ENCODE results near the gene MAP3K10.

The MAP3K10 gene

DNA sequence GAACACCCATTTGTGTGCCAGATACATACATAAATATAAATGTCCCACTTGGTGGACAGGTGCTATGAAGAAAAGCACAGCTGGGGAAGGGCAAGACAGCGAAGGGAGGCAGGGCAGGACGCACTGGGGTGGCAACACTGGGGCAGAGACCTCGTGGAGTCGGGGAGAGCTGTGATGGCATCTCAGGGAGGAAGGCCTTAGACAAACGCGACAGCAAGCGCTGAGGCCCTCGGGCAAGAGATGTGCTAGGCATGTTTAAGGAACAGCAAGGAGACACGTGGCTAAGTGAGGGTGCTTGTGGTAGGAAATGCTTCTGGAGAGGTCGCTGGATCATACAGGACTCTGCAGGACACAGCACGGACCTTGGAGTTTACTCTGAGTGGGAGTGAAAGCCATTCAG lies 58.6 kb downstream of the MAP3K10 start:
- DNase-seq (ENCODE audit: low read depth): no peak

DNA sequence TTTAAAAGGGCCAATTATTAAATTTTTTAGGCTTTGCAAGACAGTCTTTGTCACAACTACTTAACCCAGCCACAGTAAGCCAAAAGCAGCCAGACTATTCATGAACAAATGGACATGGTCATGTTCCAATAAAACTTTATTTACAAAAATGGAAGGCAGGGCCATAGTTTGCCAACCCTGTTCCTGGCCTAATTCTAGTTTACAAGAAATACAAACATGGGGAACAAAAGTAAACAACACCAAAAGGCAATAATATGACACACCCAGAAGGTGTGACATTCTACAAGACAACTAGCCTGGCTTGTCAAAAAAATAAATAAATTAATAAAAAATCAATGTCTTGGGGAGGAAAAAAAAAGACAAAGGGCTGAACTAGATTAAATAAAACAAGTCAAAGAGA lies 60.0 kb downstream of the MAP3K10 start:
- no peak for DNase-seq (ENCODE audit: low read depth)

DNA sequence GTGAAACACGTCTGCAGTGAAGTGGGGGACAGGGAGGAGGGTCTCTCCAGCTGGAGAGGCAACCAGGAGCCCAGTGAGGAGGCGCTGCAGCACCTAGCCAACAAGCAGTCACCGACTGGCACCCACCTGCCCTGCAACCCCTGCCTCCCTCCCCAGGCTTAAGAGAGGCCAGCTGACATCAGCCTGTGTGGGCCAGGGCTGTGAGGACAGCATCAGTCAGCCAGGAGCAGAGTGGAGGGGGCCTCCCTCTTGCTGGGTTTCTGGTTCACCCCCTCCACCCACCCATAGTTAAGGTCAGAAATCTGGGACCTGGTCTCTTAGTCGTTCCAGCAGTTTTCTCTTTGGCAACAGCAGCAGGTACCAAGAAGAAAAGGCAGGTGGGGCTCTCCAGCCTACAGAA lies 60.8 kb downstream of the MAP3K10 start:
- DNase-seq (ENCODE audit: low read depth): no peak

DNA sequence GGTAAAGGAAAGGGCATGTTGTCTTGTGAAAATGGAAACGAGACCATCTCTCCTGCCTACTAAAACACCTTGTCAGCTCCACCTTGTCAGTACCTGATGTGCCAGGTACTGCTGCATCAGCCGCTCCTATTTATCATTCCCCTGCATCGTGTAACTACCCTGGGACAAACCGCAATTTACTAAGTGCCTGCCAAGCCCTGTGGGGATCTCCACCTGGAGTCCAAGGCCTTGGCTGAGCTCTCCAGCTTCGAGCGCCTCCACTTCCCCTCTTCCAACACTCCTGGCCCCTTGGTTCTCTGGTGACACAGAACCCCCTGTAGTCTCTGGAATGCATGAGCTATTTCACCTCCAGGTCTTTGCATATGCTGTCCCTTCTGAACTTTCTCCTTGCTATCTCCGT lies 61.2 kb downstream of the MAP3K10 start:
- DNase-seq (ENCODE audit: low read depth): no peak

DNA sequence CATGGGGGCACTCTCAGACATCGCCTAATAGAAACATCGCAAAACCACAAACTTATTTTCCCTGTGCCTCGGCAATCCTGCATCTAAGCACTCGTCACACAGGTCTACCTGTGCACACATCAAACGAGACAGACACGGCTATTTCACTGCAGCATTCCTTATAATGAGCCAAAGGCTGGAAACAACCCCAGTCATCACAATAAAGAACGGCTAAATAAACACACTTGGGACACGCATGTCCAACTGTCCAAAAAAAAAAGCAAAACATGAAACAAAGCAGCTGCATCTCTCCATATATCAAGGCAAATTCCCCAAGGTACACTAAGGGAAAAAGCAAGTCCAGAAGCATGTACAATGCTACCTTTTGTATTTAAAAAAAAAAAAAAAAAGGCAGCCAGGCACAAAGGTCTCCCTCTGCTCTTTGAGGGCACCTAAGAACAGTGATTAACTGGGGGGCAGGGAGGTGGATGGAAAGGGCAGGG lies 62.4 kb downstream of the MAP3K10 start:
- DNase-seq (ENCODE audit: low read depth): no peak

DNA sequence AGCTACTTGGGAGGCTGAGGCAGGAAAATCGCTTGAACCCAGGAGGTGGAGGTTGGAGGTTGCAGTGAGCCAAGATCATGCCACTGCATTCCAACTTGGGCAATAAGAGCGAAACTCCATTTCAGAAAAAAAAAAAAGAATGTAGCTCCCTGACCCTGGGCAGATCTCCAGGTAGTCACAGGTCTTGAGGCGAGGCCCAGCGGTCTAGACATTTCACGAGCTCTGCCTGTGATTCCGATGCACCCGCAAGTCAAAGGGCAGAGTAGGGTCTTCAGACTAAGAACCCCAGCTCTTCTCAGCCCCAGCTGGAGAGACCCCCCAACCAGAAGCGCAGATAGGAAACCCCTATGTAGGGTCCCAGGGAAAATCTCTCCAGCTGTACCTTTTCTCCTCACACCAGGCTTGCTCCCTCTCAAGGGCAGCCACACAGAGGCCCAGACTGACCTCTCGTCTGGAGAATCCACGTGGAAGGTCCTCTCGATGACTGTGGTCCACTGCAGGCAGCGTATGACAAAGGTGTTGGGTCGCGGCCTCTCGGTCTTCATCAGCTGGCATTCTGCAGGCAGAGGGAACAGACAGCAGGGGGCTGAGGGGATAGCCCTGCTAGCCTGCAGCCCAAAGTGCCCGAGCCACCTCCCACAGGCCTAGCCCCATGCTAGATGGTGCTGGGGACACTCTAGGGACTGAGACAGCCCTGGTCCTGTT lies 63.6 kb downstream of the MAP3K10 start:
- no peak for DNase-seq (ENCODE audit: low read depth)

DNA sequence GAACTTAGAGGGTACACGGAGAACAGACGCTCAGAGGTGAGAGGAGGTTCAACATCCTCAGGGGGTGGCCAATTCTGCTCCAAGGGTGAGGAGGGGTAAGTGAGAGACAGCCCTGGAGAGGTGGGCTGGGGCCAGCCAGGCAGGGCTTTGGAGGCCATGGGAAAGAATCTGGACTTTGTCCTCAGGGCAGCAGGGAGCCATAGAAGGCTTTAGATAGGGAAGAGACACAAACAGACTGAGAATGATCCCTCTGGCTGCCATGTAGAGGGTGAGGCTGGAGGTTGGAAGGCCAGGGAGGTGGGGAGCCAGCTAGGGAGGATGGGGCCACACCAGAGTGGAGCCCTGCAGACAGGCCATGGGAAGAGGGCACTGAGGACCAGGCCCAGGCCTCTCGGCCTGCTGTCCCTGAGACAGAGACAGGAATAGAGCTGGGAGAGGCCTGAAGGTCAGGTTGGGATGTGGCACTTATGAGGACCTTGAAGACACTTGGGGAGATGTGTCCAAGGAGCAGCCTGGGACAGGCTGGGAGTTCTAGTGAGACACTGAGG lies 64.5 kb downstream of the MAP3K10 start:
- DNase-seq (ENCODE audit: low read depth): no peak

DNA sequence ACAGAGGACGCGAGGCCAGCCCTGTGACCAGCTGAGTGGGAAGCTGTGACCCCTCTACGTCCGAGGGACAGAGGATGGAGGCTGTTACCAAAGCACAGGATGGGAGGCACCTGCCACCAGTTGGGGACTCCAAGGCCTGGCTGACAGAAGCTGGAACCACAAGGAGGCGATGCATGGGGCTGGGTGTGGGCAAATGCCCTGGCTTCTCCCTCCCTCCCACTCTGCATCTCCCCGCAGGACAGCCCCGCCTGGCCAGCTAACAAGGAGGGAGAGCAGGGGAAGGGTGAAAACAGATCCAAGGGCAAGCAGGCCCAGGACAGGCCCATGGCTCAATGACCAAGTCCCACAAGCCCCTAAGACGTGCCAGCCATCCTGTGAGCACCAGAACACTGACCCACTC lies 65.3 kb downstream of the MAP3K10 start:
- no peak for DNase-seq (ENCODE audit: low read depth)

DNA sequence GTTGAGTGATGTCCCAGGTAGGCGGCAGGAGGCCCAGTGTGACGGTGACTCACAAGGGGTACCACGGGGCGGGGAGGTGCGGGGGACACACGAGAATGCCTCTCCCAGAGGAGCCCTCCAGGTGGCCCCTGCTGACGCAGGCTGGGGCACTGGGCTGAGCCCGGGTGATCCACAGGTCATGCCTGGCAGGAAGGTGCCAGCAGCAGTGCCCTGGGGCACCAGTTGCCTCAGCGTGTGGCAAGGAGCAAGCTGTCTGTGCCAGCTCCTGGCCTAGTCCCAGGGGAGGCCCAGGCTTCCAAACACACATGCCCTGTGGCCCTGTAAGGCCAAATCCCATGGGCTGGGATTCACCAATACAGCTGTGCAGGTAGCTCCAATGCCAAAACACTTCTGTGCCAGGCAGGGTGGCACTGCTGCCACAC lies 65.9 kb downstream of the MAP3K10 start:
- DNase-seq (ENCODE audit: low read depth): no peak

DNA sequence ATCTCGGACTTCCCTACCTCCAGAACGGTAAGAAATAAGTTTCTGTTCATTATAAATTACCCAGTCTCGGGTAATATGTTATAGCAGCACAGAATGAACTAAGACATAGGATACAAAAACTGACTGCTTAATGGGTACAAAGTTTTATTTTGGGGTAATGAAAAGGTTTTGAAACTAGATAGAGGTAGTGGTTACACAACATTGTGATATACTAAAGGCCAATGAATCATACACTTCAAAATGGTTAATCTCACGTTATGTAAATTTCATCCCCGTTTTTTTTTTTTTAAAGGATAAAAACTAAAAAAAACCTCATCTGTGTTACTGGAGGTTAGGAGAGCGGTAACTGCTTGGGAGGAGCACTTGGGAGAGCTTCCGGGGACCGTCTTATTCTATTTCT lies 70.4 kb downstream of the MAP3K10 start:
- no peak for DNase-seq (ENCODE audit: low read depth)

DNA sequence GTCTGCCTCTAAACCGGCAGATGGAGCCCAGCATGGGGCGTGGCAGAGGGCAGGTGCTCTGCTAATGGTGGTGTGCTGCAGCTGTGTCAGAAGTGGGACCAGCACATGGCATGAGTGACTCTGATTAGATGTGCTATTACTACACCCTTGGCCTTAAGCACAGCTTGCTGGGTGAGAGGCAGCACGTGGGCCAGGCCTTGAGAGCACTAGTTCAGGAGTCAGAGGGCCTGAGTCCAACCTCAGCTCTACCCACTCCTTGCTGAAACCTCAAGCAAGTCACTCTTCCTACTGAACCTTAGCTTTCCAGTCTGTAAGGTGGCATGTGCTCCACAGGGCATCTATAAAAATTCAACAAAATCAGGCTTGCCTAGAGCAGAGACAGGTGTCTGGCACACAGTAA lies 71.2 kb downstream of the MAP3K10 start:
- no peak for DNase-seq (ENCODE audit: low read depth)

DNA sequence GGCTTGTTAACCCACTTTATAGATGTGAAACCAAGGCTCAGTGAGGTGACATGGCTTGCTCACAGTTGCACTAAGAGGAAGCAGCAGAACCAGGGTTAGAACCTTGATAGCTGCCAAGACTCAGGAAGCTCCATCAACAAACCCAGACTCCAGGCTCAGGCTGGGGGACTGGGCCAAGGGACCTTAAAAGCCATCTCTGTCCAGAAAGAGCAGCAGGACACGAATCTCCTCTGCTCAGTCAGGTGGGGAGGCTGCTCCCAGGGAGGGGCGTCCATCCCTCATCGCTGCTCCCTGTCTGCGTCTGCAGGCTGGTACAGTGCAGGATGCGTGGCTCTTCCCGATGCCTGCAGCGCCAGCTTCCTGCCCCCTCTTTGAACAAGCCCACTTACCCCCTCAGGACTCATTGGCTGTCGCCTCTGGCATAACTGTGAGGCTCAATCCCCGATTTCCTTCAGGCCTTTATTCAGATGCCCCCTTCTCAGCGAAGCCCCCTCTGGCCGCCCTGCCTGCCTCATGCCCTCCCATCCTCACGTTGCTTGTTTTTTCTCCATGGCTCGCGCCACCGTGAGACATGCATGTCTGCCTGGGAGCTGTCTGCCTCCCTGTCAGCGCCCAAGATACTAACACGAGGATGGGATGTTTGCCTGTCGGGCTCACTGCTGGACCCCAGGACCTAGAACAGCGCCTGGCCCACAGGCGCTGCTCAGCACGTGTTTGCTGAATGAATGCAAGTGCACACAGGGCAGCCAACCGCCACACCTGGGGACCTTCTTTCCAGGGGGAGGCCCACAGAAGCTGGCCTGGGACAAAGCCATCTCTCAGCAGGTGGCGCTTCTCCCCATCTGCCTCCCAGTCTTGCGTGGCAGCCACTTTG lies 72.5 kb downstream of the MAP3K10 start:
- DNase-seq (ENCODE audit: low read depth): no peak

DNA sequence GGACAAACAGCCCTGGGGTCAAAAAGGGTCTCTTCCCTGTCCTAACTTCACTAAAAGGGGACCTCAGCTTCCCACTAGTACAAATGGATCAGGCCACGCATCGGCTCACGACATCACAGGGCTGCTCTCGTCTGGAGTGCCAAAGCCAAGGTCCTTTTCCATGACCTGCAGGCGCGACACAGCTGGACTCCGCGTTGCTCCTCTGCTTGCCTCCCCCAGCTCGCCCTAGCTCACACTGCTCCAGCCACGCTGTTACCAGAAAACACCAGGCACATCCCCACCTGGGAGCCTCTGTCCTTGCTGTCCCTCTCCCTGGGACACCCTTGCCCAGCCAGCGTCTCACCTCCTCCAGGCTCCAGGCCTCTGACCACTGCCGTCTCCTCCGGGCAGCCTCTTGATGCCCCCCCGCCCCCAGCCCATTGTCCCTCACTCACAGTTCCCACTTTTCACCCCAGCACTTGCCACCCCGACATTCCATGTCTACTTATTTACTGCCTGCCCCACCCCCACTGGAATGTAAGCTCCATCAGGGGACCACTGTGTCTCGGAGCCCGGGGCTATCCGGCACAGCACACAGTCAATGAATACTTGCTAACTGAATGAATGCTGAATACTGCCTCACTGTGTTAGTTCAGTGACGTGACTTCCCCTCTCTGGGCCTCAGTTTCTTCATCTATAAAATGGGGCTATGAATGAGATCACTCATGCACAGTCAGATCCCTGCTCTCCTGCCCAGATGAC lies 73.3 kb downstream of the MAP3K10 start:
- no peak for DNase-seq (ENCODE audit: low read depth)
